Ovary (tissue), 3 donors: ENCODE measurements around the gene PROX1.

ENCODE experiments used
- POLR2A ChIP-seq: fragments of 450-650 bp; IDR thresholded peaks from one replicate; pipeline ENCODE4 v1.6.1; 2017; ENCODE audit warnings: antibody characterized with exemption, mild to moderate bottlenecking, moderate library complexity
- TF ChIP-seq, protein P1 (sequence below), 3 donors: fragments of 450-650 bp in 2 of 3; fragments of 200-600 bp in 1 of 3; IDR thresholded peaks; one replicate each; pipeline versions ENCODE4 v1.5.1 to v1.8.0; 2016 to 2022; ENCODE audit warnings: antibody characterized with exemption in 3 of 3, mild to moderate bottlenecking in 1 of 3
- donor health status: DM: no; HTN: no; CAD: no.

DNA sequence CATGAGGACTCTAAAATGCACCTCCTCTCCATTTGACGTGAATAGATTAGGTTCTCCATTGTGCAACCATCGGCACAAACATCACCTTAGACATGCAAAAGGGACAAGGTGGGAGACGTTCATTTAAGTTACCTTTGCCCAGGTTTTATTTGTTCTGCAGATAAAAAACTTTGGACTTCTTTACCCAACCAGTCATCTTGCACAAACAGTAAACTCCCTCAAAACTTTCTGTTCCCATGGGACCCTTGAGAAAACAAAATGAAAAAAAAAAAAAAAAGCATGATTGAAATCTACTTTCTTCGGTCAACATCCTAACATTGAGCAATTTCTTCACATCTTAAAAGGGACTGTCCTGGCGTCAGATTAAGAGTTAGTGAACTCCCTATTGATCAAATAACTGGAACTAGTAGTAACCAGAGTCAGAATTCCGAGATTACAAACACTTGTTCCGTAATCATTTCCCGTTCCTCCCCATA is 31.4 kb upstream of the PROX1 start:
- TF ChIP-seq, protein P1, sequence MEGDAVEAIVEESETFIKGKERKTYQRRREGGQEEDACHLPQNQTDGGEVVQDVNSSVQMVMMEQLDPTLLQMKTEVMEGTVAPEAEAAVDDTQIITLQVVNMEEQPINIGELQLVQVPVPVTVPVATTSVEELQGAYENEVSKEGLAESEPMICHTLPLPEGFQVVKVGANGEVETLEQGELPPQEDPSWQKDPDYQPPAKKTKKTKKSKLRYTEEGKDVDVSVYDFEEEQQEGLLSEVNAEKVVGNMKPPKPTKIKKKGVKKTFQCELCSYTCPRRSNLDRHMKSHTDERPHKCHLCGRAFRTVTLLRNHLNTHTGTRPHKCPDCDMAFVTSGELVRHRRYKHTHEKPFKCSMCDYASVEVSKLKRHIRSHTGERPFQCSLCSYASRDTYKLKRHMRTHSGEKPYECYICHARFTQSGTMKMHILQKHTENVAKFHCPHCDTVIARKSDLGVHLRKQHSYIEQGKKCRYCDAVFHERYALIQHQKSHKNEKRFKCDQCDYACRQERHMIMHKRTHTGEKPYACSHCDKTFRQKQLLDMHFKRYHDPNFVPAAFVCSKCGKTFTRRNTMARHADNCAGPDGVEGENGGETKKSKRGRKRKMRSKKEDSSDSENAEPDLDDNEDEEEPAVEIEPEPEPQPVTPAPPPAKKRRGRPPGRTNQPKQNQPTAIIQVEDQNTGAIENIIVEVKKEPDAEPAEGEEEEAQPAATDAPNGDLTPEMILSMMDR (IDR thresholded peaks at IDR 0.05): no peak
- no peak for TF ChIP-seq POLR2A
